ENCODE results near the gene SMIM45.
A peak's percentile ranks its signal among the peaks of the same experiment; 100 is the strongest.

Gene SMIM45

GRCh38 chr22:41939981-41940831, 11.7 kb upstream of the SMIM45 start:
- H3F3A ChIP-seq (ENCODE audit: insufficient read depth, low read depth) = peaks cover 34% of the 10 kb centered on the region
- no peak overlapping the region for H2AFZ ChIP-seq
- intact Hi-C loops (cut with micrococcal nuclease; ENCODE audit: unreplicated experiment) = loop anchor here (10.0 kb wide), 1 partner anchor 135 kb away; the partner anchor contains the start of genes NAGA, PHETA2 and SMDT1
- 0 out of 2 replicates have a peak, but pooled peaks cover 4% of the 10 kb centered on the region for H3K36me3 ChIP-seq (ENCODE audit: low read depth)
- H3K9me3 ChIP-seq (ENCODE audit: insufficient read depth, low read depth) = no peaks in the 10 kb centered on the region
- no peak overlapping the region for H3K4me2 ChIP-seq
- 0 out of 2 replicates have a peak, but pooled peaks cover 9% of the 10 kb centered on the region for H4K20me1 ChIP-seq (ENCODE audit: insufficient read depth)
- no peaks in the 10 kb centered on the region for H3K27me3 ChIP-seq (ENCODE audit: insufficient read depth, low read depth)
- H3K9me2 ChIP-seq (ENCODE audit: insufficient read depth) = no peaks in the 10 kb centered on the region
- H3K79me2 ChIP-seq (ENCODE audit: low read depth) = peaks cover 12% of the 10 kb centered on the region
- DNase-seq = peak; percentile 45 to 68
- H3K27ac ChIP-seq = peak overlapping the region; percentile 58
- ChIA-PET CTCF (interaction anchor here (0.6 to 2.2 kb wide), 6 partner anchors 15 to 268 kb away, joined by 3 to 26 read pairs (median 4); no protein-coding TSS in a partner anchor), POLR2A (ENCODE audit: unreplicated experiment) (interaction anchor here (0.7 kb wide), 1 partner anchor 105 kb away, joined by 4 read pairs; no protein-coding TSS in a partner anchor)
- no peak for TF ChIP-seq CTCF (conservative IDR thresholded peaks at IDR 0.05)
- TF ChIP-seq EZH2 (IDR thresholded peaks at IDR 0.05; ENCODE audit: low read depth) = no peak
- H3K4me1 ChIP-seq (replicated peaks; ENCODE audit: insufficient read depth) = peaks cover 5% of the 10 kb centered on the region
- BruUV-seq (replicated peaks) = no TSS peak
- H3K4me3 ChIP-seq = no peak overlapping the region

GRCh38 chr22:41940832-41941765, 10.9 kb upstream of the SMIM45 start:
- Histone ChIP-seq H3K9me2 (ENCODE audit: insufficient read depth) (no peaks in the 10 kb centered on the region), H3F3A (ENCODE audit: insufficient read depth, low read depth) (peaks cover 34% of the 10 kb centered on the region), H3K9me3 (ENCODE audit: insufficient read depth, low read depth) (no peaks in the 10 kb centered on the region), H3K79me2 (ENCODE audit: low read depth) (peaks cover 20% of the 10 kb centered on the region), H4K20me1 (ENCODE audit: insufficient read depth) (0 out of 2 replicates have a peak, but pooled peaks cover 9% of the 10 kb centered on the region), H2AFZ (no peak overlapping the region), H3K36me3 (ENCODE audit: low read depth) (0 out of 2 replicates have a peak, but pooled peaks cover 4% of the 10 kb centered on the region), H3K4me2 (no peak overlapping the region), H3K4me1 (replicated peaks; ENCODE audit: insufficient read depth) (peaks cover 11% of the 10 kb centered on the region), H3K4me3 (no peak overlapping the region), H3K27ac (peak overlapping the region; percentile 58), H3K27me3 (ENCODE audit: insufficient read depth, low read depth) (no peaks in the 10 kb centered on the region)
- intact Hi-C loops (cut with micrococcal nuclease; ENCODE audit: unreplicated experiment) = loop anchor here (1.0 to 10.0 kb wide), 4 partner anchors 119 to 275 kb away; partner anchors contain the start of genes NAGA, PHETA2 and SMDT1
- ChIA-PET POLR2A (ENCODE audit: unreplicated experiment) (no interaction called here), CTCF (interaction anchor here (0.5 to 2.2 kb wide), 9 partner anchors 15 to 270 kb away, joined by 3 to 26 read pairs (median 3); no protein-coding TSS in a partner anchor)
- BruUV-seq (replicated peaks) = no TSS peak
- DNase-seq = peak; percentile 63 to 84
- TF ChIP-seq CTCF (conservative IDR thresholded peaks at IDR 0.05) = peak; percentile 98
- TF ChIP-seq EZH2 (IDR thresholded peaks at IDR 0.05; ENCODE audit: low read depth) = no peak

Measured in PC-9 (cell line).